Measurements from ENCODE around the gene TRPV4. TPM values are rescaled to one million over a fixed set of nuclear protein-coding genes. Genes with fewer than 3 reads are reported as not detected.

Gene TRPV4
- total RNA-seq, 1 experiment from 2014 or later: not detected

GRCh38 chr12:109735051-109735521 is 98.1 kb downstream of the TRPV4 start:
- no peak overlapping the region for H3K27ac ChIP-seq (ENCODE audit: low read length)
- H3K4me2 ChIP-seq (ENCODE audit: low read depth, low read length, poor library complexity, severe bottlenecking): no peak overlapping the region
- no peaks in the 10 kb centered on the region for H3K9me3 ChIP-seq (ENCODE audit: low read length)
- no peak overlapping the region for H3K4me3 ChIP-seq (ENCODE audit: low read length)
- no peaks in the 10 kb centered on the region for H3K36me3 ChIP-seq (ENCODE audit: insufficient read depth, low read length)
- no peaks in the 10 kb centered on the region for H3K79me2 ChIP-seq (ENCODE audit: low read length)
- no peaks in the 10 kb centered on the region for H3K9me2 ChIP-seq (replicated peaks; ENCODE audit: insufficient read depth, low read length)
- peaks cover 12% of the 10 kb centered on the region; the same call in 1 of the 2 replicates for H4K20me1 ChIP-seq (ENCODE audit: insufficient read depth, low read depth, low read length)
- no peak overlapping the region for H2AFZ ChIP-seq (ENCODE audit: low read length)
- H3K27me3 ChIP-seq (ENCODE audit: low read length): no peaks in the 10 kb centered on the region
- no peaks in the 10 kb centered on the region for H3K4me1 ChIP-seq (ENCODE audit: low read length)
- no peak overlapping the region for H3K9ac ChIP-seq (ENCODE audit: low read length)
- DNase-seq: no peak

- Histone ChIP-seq H3K36me3 (ENCODE audit: insufficient read depth, low read length) (no peaks in the 10 kb centered on the region), H4K20me1 (ENCODE audit: insufficient read depth, low read depth, low read length) (peaks cover 9% of the 10 kb centered on the region; the same call in 1 of the 2 replicates), H3K9me2 (replicated peaks; ENCODE audit: insufficient read depth, low read length) (no peaks in the 10 kb centered on the region), H3K9ac (ENCODE audit: low read length) (no peak overlapping the region), H3K27me3 (ENCODE audit: low read length) (no peaks in the 10 kb centered on the region), H3K4me3 (ENCODE audit: low read length) (no peak overlapping the region), H3K4me2 (ENCODE audit: low read depth, low read length, poor library complexity, severe bottlenecking) (no peak overlapping the region), H3K9me3 (ENCODE audit: low read length) (no peaks in the 10 kb centered on the region), H3K4me1 (ENCODE audit: low read length) (no peaks in the 10 kb centered on the region), H3K79me2 (ENCODE audit: low read length) (no peaks in the 10 kb centered on the region), H3K27ac (ENCODE audit: low read length) (no peak overlapping the region), H2AFZ (ENCODE audit: low read length) (no peak overlapping the region)
- DNase-seq: no peak
These were observed 98.8 kb downstream of the TRPV4 start for GRCh38 chr12:109734219-109735000.

Small RNA genes within 50 kb of the gene (small RNA-seq; reads per million reads assigned to genes)
- gene MIR4497 (not detected), gene RN7SL441P (not detected)

Other genes starting within 250 kb of the TRPV4 start
- gene FAM222A, start 119.6 kb downstream of the TRPV4 start, total RNA-seq (2014; rRNA removed; shearing (Covaris generic); ENCODE audit: low replicate concordance): 0.11 and 0.94 TPM in 2 replicates
- gene GLTP, start 47.1 kb upstream of the TRPV4 start, total RNA-seq (2014; rRNA removed; shearing (Covaris generic); ENCODE audit: low replicate concordance): 26.5 and 29.5 TPM in 2 replicates
- 11.8 and 17.0 TPM in 2 replicates for gene TCHP, start 66.9 kb upstream of the TRPV4 start, total RNA-seq (2014; rRNA removed; shearing (Covaris generic); ENCODE audit: low replicate concordance)
- 76.3 and 81.9 TPM in 2 replicates for gene GIT2, start 163.0 kb upstream of the TRPV4 start, total RNA-seq (2014; rRNA removed; shearing (Covaris generic); ENCODE audit: low replicate concordance)
- gene ANKRD13A, start 166.0 kb upstream of the TRPV4 start, total RNA-seq (2014; rRNA removed; shearing (Covaris generic); ENCODE audit: low replicate concordance): 277 and 337 TPM in 2 replicates
- gene C12orf76, start 215.1 kb upstream of the TRPV4 start, total RNA-seq (2014; rRNA removed; shearing (Covaris generic); ENCODE audit: low replicate concordance): 12.8 and 24.6 TPM in 2 replicates

Measured in Karpas-422 (cell line).